PC-9 (cell line): ENCODE results near the gene PLGLB1. TPM values are rescaled to one million over a fixed set of nuclear protein-coding genes. Genes with fewer than 3 reads are reported as not detected.
"Not testable (repeated sequence)": the region's sequence is repeated elsewhere in the genome, so short reads cannot be mapped to it uniquely, and the experiment has no call there.

Source experiments
- Bru-seq: library from RNA; stranded (reverse); fragments of 400-500 nt; gene quantifications from one replicate; lab custom pipeline; 2021; lab: Mats Ljungman, UMichigan
- BruChase-seq, 2 experiments: library from RNA; stranded (reverse); fragments of 400-500 nt; gene quantifications; one replicate each; lab custom pipeline; 2021; lab: Mats Ljungman, UMichigan
- BruUV-seq: library from RNA; stranded (reverse); fragments of 400-500 nt; replicated peaks from 2 replicates; lab custom pipeline; 2021; lab: Mats Ljungman, UMichigan
- CTCF ChIA-PET: fragments of 300-600 bp; sonication (Branson Sonifier 250); formaldehyde crosslinking; loops from one replicate; lab custom pipeline; 2022; ENCODE audit warnings: antibody characterized with exemption; lab: Charles Lee
- POLR2A ChIA-PET: fragments of 300-600 bp; sonication (Branson Sonifier 250); formaldehyde crosslinking; loops from one replicate; lab custom pipeline; 2022; ENCODE audit warnings: antibody characterized with exemption; ENCODE audit not compliant: unreplicated experiment; lab: Charles Lee
- DNase-seq, 2 experiments: peaks; one replicate each; pipeline versions ENCODE4 v3.0.0 to v3.0.0-alpha.2; 2015 to 2022; ENCODE audit warnings: mixed read lengths in 1 of 2
- H2AFZ ChIP-seq: fragments of 200-600 bp; sonication (generic); 2 replicates; pipeline ENCODE4 v1.8.1; 2017; ENCODE audit warnings: antibody characterized with exemption
- H3F3A ChIP-seq: fragments of 200-600 bp; sonication (generic); 2 replicates; pipeline ENCODE4 v1.8.1; 2017; ENCODE audit warnings: antibody characterized with exemption, mild to moderate bottlenecking, low read depth; ENCODE audit not compliant: insufficient read depth
- H3K27ac ChIP-seq: fragments of 200-600 bp; sonication (generic); 2 replicates; pipeline ENCODE4 v1.6.1; 2016; ENCODE audit warnings: mixed run types
- H3K27me3 ChIP-seq: fragments of 200-600 bp; sonication (generic); 2 replicates; pipeline ENCODE4 v1.6.1; 2016; ENCODE audit warnings: low read depth, mixed run types; ENCODE audit not compliant: insufficient read depth
- H3K36me3 ChIP-seq: fragments of 200-600 bp; sonication (generic); 2 replicates; pipeline ENCODE4 v1.6.1; 2016; ENCODE audit warnings: low read depth, mixed run types
- H3K4me1 ChIP-seq: fragments of 200-600 bp; sonication (generic); replicated peaks from 2 replicates; pipeline ENCODE4 v1.6.1; 2016; ENCODE audit warnings: mixed run types; ENCODE audit not compliant: insufficient read depth
- H3K4me2 ChIP-seq: fragments of 200-600 bp; sonication (generic); 2 replicates; pipeline ENCODE4 v1.6.1; 2017; ENCODE audit warnings: mixed run types
- H3K4me3 ChIP-seq: fragments of 200-600 bp; sonication (generic); 2 replicates; pipeline ENCODE4 v1.6.1; 2016; ENCODE audit warnings: mixed run types
- H3K79me2 ChIP-seq: fragments of 200-600 bp; sonication (generic); 2 replicates; pipeline ENCODE4 v1.6.1; 2017; ENCODE audit warnings: low read depth, mixed run types
- H3K9me2 ChIP-seq: fragments of 200-600 bp; sonication (generic); 2 replicates; pipeline ENCODE4 v1.8.1; 2017; ENCODE audit warnings: mild to moderate bottlenecking; ENCODE audit not compliant: insufficient read depth
- H3K9me3 ChIP-seq: fragments of 200-600 bp; sonication (generic); 2 replicates; pipeline ENCODE4 v1.8.1; 2016; ENCODE audit warnings: low read depth; ENCODE audit not compliant: insufficient read depth
- H4K20me1 ChIP-seq: fragments of 200-600 bp; sonication (generic); 2 replicates; pipeline ENCODE4 v1.8.1; 2017; ENCODE audit not compliant: insufficient read depth
- intact Hi-C: fragments of 100-400 bp; cut with micrococcal nuclease; formaldehyde crosslinking; loops from one replicate; pipeline ENCODE4 v1.10.0; 2022; ENCODE audit not compliant: unreplicated experiment
- long read RNA-seq: library from polyadenylated mRNA; stranded (forward); transcript quantifications from one replicate; pipeline ENCODE4 v2.0.0, GENCODE V29; 2022
- total RNA-seq: library from RNA; stranded (reverse); gene quantifications from 2 replicates; pipeline ENCODE4 v1.2.3, GENCODE V29; 2021

The PLGLB1 gene
- total RNA-seq (2.7 and 5.7 TPM in 2 replicates), Bru-seq, nascent RNA (percentile 40 among the genes with signal in this experiment), BruChase-seq, experiment 1, labeled RNA remaining after a 2-hour chase (percentile 45 among the genes with signal in this experiment), BruChase-seq, experiment 2, labeled RNA remaining after a 6-hour chase (percentile 38 among the genes with signal in this experiment)
- long read RNA-seq = 0 reads

GRCh38 chr2:87021744-87022143 is at the start of gene PLGLB1:
Gene PLGLB1 (minus strand): TSS chr2:87021844. CDS start chr2:87021783, 61 bp downstream.
- H3K4me1 ChIP-seq, H3K9me2 ChIP-seq, H3K79me2 ChIP-seq, BruUV-seq, POLR2A ChIA-PET, H3K4me3 ChIP-seq, intact Hi-C loops, H2AFZ ChIP-seq, H3F3A ChIP-seq, CTCF ChIA-PET, H3K4me2 ChIP-seq, H4K20me1 ChIP-seq, H3K9me3 ChIP-seq, DNase-seq, H3K27ac ChIP-seq, H3K36me3 ChIP-seq, H3K27me3 ChIP-seq: not testable (repeated sequence)

DNA sequence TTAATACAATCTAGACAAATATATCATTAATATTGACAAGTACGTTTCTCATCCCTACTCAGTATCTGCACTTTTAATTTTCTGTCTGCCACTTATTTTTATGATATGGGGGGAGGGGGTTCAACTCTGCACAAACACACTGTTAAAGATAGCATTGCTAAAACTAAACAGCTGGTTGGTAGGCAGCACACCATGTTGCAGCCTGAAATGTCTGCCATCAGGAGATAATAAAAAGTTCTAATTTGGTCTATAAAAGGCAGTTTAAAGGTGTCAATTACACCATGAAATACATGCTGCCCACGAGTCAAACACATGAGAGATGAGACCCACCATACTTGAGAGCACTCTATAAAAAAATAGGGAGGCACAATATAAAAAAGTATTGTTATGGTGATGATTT is 42.7 kb upstream of the PLGLB1 start:
- H3K4me2 ChIP-seq, intact Hi-C loops, H3K4me3 ChIP-seq, POLR2A ChIA-PET, H3K36me3 ChIP-seq, H4K20me1 ChIP-seq, H3F3A ChIP-seq, H3K9me3 ChIP-seq, H3K4me1 ChIP-seq, H3K9me2 ChIP-seq, DNase-seq, H2AFZ ChIP-seq, CTCF ChIA-PET, H3K27ac ChIP-seq, H3K27me3 ChIP-seq, BruUV-seq: not testable (repeated sequence)
- H3K79me2 ChIP-seq = peaks cover 15% of the 10 kb centered on the region

- H3K9me2 ChIP-seq, H3K9me3 ChIP-seq, BruUV-seq, H3K4me3 ChIP-seq, H3K4me1 ChIP-seq, H2AFZ ChIP-seq, H3K27ac ChIP-seq, CTCF ChIA-PET, H3K27me3 ChIP-seq, H3F3A ChIP-seq, H3K36me3 ChIP-seq, intact Hi-C loops, DNase-seq, H4K20me1 ChIP-seq, POLR2A ChIA-PET, H3K4me2 ChIP-seq: not testable (repeated sequence)
- H3K79me2 ChIP-seq = peaks cover 12% of the 10 kb centered on the region
Observed at GRCh38 chr2:87063431-87063830, 41.8 kb upstream of the PLGLB1 start.

- BruUV-seq, H3K27ac ChIP-seq, H3K27me3 ChIP-seq, DNase-seq, H3F3A ChIP-seq, H3K4me3 ChIP-seq, H3K9me2 ChIP-seq, H2AFZ ChIP-seq, H3K79me2 ChIP-seq, CTCF ChIA-PET, H3K4me1 ChIP-seq, H3K4me2 ChIP-seq, H4K20me1 ChIP-seq, H3K36me3 ChIP-seq, H3K9me3 ChIP-seq, POLR2A ChIA-PET, intact Hi-C loops: not testable (repeated sequence)
Observed at GRCh38 chr2:87061519-87061918, 39.9 kb upstream of the PLGLB1 start.

- H3K9me2 ChIP-seq, H2AFZ ChIP-seq, H3K36me3 ChIP-seq, DNase-seq, H3K9me3 ChIP-seq, H3K27ac ChIP-seq, H3K4me3 ChIP-seq, H3K4me2 ChIP-seq, intact Hi-C loops, CTCF ChIA-PET, H3K79me2 ChIP-seq, POLR2A ChIA-PET, H4K20me1 ChIP-seq, H3F3A ChIP-seq, H3K27me3 ChIP-seq, H3K4me1 ChIP-seq, BruUV-seq: not testable (repeated sequence)
Observed at GRCh38 chr2:87057606-87058005, 36.0 kb upstream of the PLGLB1 start.

DNA sequence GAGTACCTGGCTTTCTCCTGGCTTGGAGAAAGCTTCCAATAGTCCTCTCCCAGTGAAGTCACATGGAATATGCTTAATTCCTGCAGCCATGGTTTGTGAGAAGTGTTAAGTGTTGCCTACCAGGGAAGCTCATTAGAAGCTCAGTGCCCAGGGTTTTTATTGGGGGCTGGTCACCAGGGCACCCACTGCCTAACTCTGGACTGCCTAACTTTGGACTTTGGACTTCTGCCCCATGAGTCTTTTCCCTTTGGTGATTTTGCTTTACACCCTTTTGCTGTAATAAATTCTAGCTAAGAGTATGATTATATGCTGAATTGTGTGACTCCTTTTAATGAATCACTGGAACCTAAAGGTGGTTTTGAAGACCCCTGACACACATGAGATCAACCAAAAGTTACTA is 35.2 kb upstream of the PLGLB1 start:
- DNase-seq, BruUV-seq: not testable (repeated sequence)

DNA sequence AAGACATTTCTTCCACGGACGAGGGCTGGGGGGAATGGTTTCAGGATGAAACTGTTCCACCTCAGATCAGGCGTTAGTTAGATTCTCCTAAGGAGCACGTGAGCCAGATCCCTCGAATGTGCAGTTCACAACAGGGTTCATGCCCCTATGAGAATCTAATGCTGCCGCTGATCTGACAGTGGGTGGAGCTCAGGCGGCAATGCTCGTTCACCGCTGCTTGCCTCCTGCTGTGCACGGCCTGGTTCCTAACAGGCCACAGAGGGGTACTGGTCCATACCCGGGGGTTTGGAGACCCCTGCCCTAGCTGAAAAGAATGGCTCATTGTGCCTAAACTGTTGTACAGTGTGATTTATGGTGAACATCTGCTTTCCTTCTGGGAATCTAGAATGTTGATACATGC is 34.8 kb upstream of the PLGLB1 start:
- H2AFZ ChIP-seq, BruUV-seq, H3F3A ChIP-seq, H3K79me2 ChIP-seq, H3K9me3 ChIP-seq, H3K4me2 ChIP-seq, CTCF ChIA-PET, H3K4me3 ChIP-seq, H4K20me1 ChIP-seq, H3K4me1 ChIP-seq, POLR2A ChIA-PET, H3K36me3 ChIP-seq, intact Hi-C loops, DNase-seq, H3K9me2 ChIP-seq, H3K27me3 ChIP-seq, H3K27ac ChIP-seq: not testable (repeated sequence)

More for the DNA sequence above, 35.2 kb upstream of the PLGLB1 start:
- H3K27ac ChIP-seq, H3F3A ChIP-seq, CTCF ChIA-PET, H3K9me3 ChIP-seq, POLR2A ChIA-PET, H3K9me2 ChIP-seq, H3K79me2 ChIP-seq, intact Hi-C loops, H4K20me1 ChIP-seq, H2AFZ ChIP-seq, H3K4me2 ChIP-seq, H3K4me1 ChIP-seq, H3K4me3 ChIP-seq, H3K27me3 ChIP-seq, H3K36me3 ChIP-seq: not testable (repeated sequence)
